Upper lobe of left lung (tissue), 6 donors: Measurements from ENCODE around the gene PUM1. TPM values are rescaled to one million over a fixed set of nuclear protein-coding genes. Genes with fewer than 3 reads are reported as not detected.

Experiments
- ATAC-seq, 2 donors: fragments of 200-7000 bp; cut with Tn5 transposase; one replicate each; pipeline ENCODE4 v1.9.1; 2022; ENCODE audit warnings: mild to moderate bottlenecking in 2 of 2, moderate library complexity in 2 of 2; ENCODE audit not compliant: low FRiP score in 2 of 2
- DNase-seq, 2 donors: peaks; one replicate each; pipeline ENCODE4 v3.0.0-alpha.2; 2019 to 2020
- H3K27ac ChIP-seq, 4 donors: fragments of 200-600 bp; sonication (generic); one replicate each; pipeline ENCODE4 v1.5.1; 2016 to 2019
- H3K27me3 ChIP-seq, 4 donors: fragments of 200-600 bp; sonication (generic); one replicate each; pipeline ENCODE4 v1.5.1; 2017 to 2019
- H3K36me3 ChIP-seq, 4 donors: fragments of 200-600 bp; sonication (generic); one replicate each; pipeline ENCODE4 v1.5.1; 2016 to 2019
- H3K4me1 ChIP-seq, 4 donors: fragments of 200-600 bp; sonication (generic); one replicate each; pipeline ENCODE4 v1.5.1; 2018 to 2019
- H3K4me3 ChIP-seq, 4 donors: fragments of 200-600 bp; sonication (generic); one replicate each; pipeline ENCODE4 v1.5.1; 2017 to 2019; ENCODE audit warnings: mild to moderate bottlenecking in 2 of 4, moderate library complexity in 1 of 4
- H3K9me3 ChIP-seq, 4 donors: fragments of 200-600 bp; sonication (generic); one replicate each; pipeline ENCODE4 v1.5.1; 2018 to 2019
- CTCF ChIP-seq, 6 experiments: fragments of 450-650 bp in 4 of 6; fragments of 200-600 bp in 2 of 6; sonication (generic) in 2 of 6; IDR thresholded peaks; one replicate each; pipeline ENCODE4 v1.5.1; 2016 to 2019; ENCODE audit warnings: antibody characterized with exemption in 6 of 6
- EP300 ChIP-seq, 4 donors: sonication (generic); formaldehyde crosslinking; IDR thresholded peaks; one replicate each; pipeline ENCODE4 v1.5.1; 2017; ENCODE audit warnings: antibody characterized with exemption in 4 of 4, control low read depth in 2 of 4
- POLR2A ChIP-seq, 4 donors: fragments of 450-650 bp; IDR thresholded peaks; one replicate each; pipeline ENCODE4 v1.5.1; 2016 to 2017; ENCODE audit warnings: antibody characterized with exemption in 4 of 4, mild to moderate bottlenecking in 2 of 4
- POLR2AphosphoS5 ChIP-seq, 2 donors: sonication (generic); formaldehyde crosslinking; IDR thresholded peaks; one replicate each; pipeline ENCODE4 v1.5.1; 2017; ENCODE audit warnings: antibody characterized with exemption in 2 of 2
- WGBS, 2 donors: methylation state at CpG; one replicate each; pipeline ENCODE4 v1.1.5; 2017 to 2018; 5-methylcytosine and 5-hydroxymethylcytosine counted together
- total RNA-seq, 6 donors: library from RNA; depleted of rRNA in 4 of 6; stranded (reverse); fragments of >200 nt in 4 of 6; gene quantifications; one replicate each; pipeline versions ENCODE4 v1.1.0 to v1.2.1, GENCODE V29; 2016 to 2021
- donor health status: DM: no; HTN: no; CAD: no; lungs with moderate emphysema.
- donor health status: DM: no; HTN: yes; CAD: no; lungs with severe emphysema.

The PUM1 gene
- total RNA-seq, 6 donors from 2014 or later = 85.7 to 124 (median 99.8) TPM

GRCh38 chr1:30886710-30887428, 178.6 kb downstream of the PUM1 start:
- H3K27ac ChIP-seq = peak overlapping the region in 1 of 4 donors; percentile 82
- WGBS, 2 donors = 89 to 95% methylated on average over 2 to 12 of the region's 12 CpGs
- DNase-seq (no peak), ATAC-seq (no peak)
- no peaks in the 10 kb centered on the region for H3K36me3 ChIP-seq
- no peaks in the 10 kb centered on the region for H3K9me3 ChIP-seq
- H3K4me3 ChIP-seq = no peak overlapping the region
- TF ChIP-seq POLR2AphosphoS5 (IDR thresholded peaks at IDR 0.05) (no peak), EP300 (IDR thresholded peaks at IDR 0.05) (no peak), CTCF (IDR thresholded peaks at IDR 0.05) (no peak), POLR2A (IDR thresholded peaks at IDR 0.05) (no peak)
- H3K4me1 ChIP-seq = peaks cover 14 to 40% (median 35%) of the 10 kb centered on the region in 4 donors
- H3K27me3 ChIP-seq = no peaks in the 10 kb centered on the region

DNA sequence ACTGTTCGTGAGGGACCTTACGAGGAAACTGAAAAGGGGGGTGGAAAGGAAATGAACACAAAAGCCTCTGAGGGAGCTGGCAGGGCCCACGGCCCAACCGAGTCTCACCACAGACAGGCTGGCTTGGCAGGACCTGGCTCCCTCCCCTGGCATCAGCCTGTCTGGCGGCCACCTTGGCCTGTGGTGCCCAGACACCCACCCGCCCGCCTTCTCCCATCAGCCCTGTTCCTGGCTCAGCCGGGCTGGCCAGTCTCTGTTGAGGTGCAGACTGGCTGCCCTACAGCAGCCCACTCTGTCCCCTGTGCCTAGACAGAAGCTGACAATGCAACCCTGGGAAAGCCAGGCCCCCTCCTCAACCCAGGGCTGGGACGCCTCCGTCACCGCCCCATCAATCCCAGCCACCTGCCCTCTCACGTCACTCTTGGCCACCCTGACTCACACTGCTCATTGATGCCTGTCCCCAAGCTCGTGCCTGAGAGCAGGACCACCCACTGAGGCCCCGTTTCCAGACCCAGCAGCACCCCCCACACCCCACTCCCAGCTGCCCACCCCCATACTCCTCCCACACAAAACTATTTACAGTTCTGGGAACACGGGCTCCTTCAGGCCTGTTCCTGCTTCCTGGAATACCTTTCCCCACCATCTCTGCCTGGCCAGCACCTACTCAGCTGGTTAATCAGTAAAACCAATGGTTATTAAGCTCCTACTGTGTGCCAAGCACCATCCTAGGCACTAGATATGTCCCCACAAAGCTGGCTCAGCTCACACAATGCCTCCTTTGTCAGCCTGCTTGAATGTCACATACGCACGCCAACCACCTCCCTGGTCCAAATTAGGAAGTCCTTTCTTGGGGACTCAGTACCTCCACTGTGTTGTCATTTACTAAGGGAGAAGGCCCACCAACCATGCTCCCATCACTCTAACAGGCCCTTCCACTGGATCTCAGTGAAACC, 179.7 kb downstream of the PUM1 start:
- 58 to 70% methylated on average over 15 to 17 of the region's 17 CpGs for WGBS, 2 donors
- ATAC-seq (no peak), DNase-seq (no peak)
- H3K27me3 ChIP-seq = no peaks in the 10 kb centered on the region
- no peak overlapping the region for H3K4me3 ChIP-seq
- TF ChIP-seq CTCF (IDR thresholded peaks at IDR 0.05) = no peak
- no peak for TF ChIP-seq POLR2AphosphoS5 (IDR thresholded peaks at IDR 0.05)
- no peak for TF ChIP-seq EP300 (IDR thresholded peaks at IDR 0.05)
- no peak for TF ChIP-seq POLR2A (IDR thresholded peaks at IDR 0.05)
- no peaks in the 10 kb centered on the region for H3K36me3 ChIP-seq
- peaks cover 14 to 32% (median 27%) of the 10 kb centered on the region in 4 donors for H3K4me1 ChIP-seq
- peak overlapping the region in 2 of 4 donors; percentile 46 to 57 for H3K27ac ChIP-seq
- no peaks in the 10 kb centered on the region for H3K9me3 ChIP-seq

- Histone ChIP-seq H3K4me1 (peaks cover 14 to 31% (median 26%) of the 10 kb centered on the region in 4 donors), H3K27ac (no peak overlapping the region), H3K4me3 (no peak overlapping the region), H3K27me3 (no peaks in the 10 kb centered on the region), H3K9me3 (no peaks in the 10 kb centered on the region), H3K36me3 (no peaks in the 10 kb centered on the region)
- WGBS, 2 donors = 90 to 93% methylated on average over 5 of the region's 5 CpGs
- ATAC-seq = no peak
- TF ChIP-seq CTCF (IDR thresholded peaks at IDR 0.05) (no peak), EP300 (IDR thresholded peaks at IDR 0.05) (no peak), POLR2AphosphoS5 (IDR thresholded peaks at IDR 0.05) (no peak), POLR2A (IDR thresholded peaks at IDR 0.05) (no peak)
- DNase-seq = no peak
Observed at GRCh38 chr1:30884723-30885122, 180.8 kb downstream of the PUM1 start.

DNA sequence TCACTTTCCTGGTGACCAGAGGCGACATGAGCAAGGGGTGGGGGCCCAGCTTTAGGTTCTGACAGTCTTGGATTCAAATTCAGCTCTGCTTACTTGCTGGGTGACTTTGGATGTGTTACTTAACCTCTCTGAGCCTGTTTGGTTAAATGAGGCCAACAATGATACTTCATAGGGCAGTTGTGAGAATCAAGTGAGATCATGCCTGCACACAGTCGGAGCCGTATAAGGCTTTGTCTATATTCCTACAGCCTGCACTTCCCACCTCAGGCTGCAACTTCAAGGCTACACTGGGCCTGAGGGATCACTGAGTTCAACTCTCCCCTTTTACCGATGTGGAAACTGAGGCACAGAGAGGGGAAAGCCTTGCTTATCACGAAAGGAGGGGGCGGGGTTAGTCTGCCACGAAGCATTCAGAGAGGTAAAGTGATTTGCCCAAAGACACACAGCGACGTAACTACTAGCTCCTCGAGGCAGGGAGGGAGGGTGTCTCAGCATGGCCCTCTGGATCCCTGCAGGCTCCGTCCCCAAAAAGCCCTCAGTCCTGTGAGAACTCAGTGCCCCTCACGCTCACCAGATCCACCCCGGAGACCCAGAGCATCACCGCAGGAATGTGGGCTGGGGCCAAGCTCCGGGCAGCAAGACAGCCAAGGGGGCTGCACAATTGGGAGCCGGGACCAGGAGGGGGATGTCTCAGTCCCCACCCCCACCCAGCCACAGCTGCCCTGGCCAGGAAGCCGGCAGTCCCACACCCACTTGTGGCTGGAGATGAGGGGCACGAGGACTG, 181.9 kb downstream of the PUM1 start:
- Histone ChIP-seq H3K9me3 (no peaks in the 10 kb centered on the region), H3K36me3 (no peaks in the 10 kb centered on the region), H3K27ac (no peak overlapping the region), H3K4me3 (no peak overlapping the region), H3K27me3 (no peaks in the 10 kb centered on the region), H3K4me1 (peaks cover 16 to 35% (median 30%) of the 10 kb centered on the region in 4 donors)
- TF ChIP-seq CTCF (IDR thresholded peaks at IDR 0.05) = no peak
- TF ChIP-seq POLR2A (IDR thresholded peaks at IDR 0.05) = no peak
- TF ChIP-seq EP300 (IDR thresholded peaks at IDR 0.05) = no peak
- TF ChIP-seq POLR2AphosphoS5 (IDR thresholded peaks at IDR 0.05) = no peak
- 80 to 88% methylated on average over 14 to 18 of the region's 18 CpGs for WGBS, 2 donors
- no peak for DNase-seq
- ATAC-seq = no peak
